Raji (cell line): ENCODE results near the gene C1orf216.

Source experiments
- POLR2A ChIP-seq: IDR thresholded peaks from 2 replicates; pipeline ENCODE4 v1.6.1; 2011; ENCODE audit warnings: low read depth, low read length, control low read depth; ENCODE audit not compliant: insufficient read depth

The C1orf216 gene

DNA sequence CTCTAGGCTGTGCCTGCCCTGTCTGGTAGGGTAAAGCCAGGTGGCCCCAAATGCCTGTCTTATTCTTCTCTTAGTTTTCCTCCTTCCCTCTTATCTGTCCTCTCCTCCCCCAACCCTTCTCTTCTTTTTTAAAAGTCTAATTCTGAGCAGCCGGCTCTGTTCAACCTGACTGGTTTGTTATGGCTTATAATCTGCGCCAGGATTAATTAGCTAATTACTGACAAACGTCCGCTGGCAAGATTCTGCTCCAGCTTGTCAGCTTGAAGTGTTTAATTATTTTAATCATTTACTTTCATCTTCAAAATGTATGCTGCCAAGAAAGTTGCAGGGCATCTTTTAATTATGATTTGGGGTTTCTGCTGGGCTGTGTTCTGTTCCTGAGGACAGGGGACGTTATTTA lies 50.2 kb downstream of the C1orf216 start:
- TF ChIP-seq POLR2A: no peak

GRCh38 chr1:35666916-35667315 lies 51.8 kb downstream of the C1orf216 start:
- TF ChIP-seq POLR2A: no peak

GRCh38 chr1:35666216-35666615 lies 52.5 kb downstream of the C1orf216 start:
- TF ChIP-seq POLR2A: no peak
